Stimulated activated naive CD4-positive, alpha-beta T cell (primary cell): Measurements from ENCODE around the gene CCIN.
"Not testable (repeated sequence)": the region's sequence is repeated elsewhere in the genome, so short reads cannot be mapped to it uniquely, and the experiment has no call there.

Experiments
- DNase-seq, 6 experiments: peaks; one replicate each; lab custom pipeline; 2025; lab: John Stamatoyannopoulos, UW

CCIN gene

GRCh38 chr9:36158917-36159316 is 10.3 kb upstream of the CCIN start:
- no peak for DNase-seq

DNA sequence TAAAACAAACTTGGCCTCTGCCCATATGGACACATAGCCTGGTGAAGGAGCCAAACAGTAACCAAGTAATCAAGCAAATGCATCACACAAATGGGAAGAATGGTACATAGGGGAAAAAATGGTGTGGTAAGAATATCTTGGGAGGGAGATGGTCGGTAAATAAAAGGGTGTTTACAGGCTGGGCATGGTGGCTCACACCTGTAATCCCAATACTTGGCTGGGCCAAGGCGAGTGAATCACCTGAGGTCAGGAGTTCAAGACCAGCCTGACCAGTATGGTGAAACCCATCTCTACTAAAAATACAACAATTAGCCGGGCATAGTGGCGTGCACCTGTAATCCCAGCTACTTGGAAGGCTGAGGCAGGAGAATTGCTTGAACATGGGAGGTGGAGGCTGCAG is 9.7 kb upstream of the CCIN start:
- DNase-seq: not testable (repeated sequence)

DNA sequence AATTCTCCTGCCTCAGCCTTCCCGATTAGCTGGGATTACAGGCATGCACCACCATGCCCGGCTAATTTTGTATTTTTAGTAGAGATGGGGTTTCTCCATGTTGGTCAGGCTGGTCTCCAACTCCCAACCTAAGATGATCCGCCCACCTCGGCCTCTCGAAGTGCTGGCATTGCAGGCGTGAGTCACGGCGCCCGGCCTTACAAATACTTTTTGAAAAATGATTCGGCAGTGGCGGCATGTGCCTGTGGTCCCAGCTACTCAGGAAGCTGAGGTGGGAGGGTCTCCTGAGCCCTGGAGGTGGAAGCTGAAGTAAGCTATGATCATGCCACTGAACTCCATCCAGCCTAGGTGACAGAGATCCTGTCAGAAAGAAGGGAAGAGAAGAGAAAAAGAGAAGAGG is 9.1 kb upstream of the CCIN start:
- DNase-seq: not testable (repeated sequence)

GRCh38 chr9:36161187-36161586 is 8.0 kb upstream of the CCIN start:
- no peak for DNase-seq

DNA sequence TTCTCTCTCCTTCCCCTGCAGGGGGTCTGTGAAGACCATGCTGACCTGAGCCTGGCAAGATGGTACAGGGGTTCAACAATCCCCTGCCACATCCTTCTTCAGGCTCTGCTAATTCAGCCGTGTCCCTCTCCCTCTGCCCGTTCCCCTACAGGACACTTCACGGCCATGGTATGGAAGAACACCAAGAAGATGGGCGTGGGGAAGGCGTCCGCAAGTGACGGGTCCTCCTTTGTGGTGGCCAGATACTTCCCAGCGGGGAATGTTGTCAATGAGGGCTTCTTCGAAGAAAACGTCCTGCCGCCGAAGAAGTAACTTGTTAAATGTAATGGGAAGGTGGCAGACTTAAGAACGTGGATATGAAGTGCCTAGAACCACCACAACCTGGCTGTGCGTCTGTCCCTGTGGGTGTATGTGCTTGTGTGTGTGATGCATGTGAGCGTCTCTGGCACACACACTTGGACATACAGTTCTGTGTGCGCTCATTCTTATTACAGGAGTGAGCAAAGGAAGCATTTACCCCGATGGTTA is 6.9 kb upstream of the CCIN start:
- DNase-seq: no peak

GRCh38 chr9:36163049-36163785 is 6.0 kb upstream of the CCIN start:
- DNase-seq: no peak

GRCh38 chr9:36163786-36164170 is 5.4 kb upstream of the CCIN start:
- DNase-seq: no peak

DNA sequence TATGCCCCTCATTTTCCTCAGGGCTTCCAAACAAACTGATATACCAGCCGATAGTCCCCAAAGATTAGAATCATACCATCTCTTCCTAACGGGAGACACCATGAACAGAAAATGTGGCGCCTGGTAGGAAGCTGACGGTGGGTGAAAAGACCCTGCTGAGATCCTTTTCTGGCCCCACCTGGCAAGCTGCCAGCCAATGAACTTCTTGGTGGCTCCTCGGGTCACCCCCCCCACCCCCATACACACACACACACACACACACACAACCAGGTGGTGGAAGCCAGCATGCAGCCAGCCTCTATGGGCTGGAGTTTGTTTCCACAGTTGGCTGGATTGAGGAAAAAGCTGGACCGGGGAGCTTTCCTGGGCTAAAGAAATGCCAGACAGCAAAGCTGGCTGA is 4.8 kb upstream of the CCIN start:
- no peak for DNase-seq

DNA sequence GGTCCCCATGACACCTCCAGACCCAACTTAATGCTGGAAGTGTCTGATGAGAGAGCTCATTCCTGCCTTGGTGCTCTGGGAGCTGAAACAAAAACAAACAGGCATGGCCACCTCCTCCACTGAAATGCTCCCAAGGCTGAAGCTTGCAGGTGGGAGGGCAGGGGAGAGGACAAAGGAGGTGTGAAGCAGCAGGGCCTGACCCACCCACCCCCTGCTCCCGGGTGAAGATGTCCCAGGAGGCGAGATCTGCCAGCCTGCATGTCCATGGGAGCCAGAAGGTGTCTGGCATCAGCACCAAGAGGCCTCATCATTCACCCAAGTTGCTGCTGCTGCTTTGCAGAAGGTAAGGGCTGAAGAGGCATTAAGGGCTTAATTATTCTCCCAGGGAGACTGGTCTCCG is 4.2 kb upstream of the CCIN start:
- no peak for DNase-seq

DNA sequence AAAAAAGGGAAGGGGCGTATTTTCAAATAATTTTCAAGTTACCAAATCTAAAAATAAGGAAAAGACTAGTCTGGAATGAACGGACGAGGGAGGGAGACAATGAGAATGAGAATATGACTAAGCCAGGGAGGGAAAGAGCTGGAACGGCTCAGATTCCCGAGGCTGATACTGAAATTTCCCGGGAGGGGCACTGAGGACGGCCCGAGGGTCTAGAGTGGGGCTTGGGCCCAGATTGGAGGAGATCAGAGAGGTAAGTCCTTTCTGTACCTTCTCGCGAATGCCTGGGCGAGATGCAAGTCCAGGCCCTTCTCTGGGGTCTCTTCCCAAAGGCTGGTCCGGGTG is 3.4 kb upstream of the CCIN start:
- no peak for DNase-seq

GRCh38 chr9:36166168-36166927 is 2.8 kb upstream of the CCIN start:
- DNase-seq: peak; percentile 47 to 83 (median 74)

- DNase-seq: no peak
Observed at GRCh38 chr9:36169708-36170107, 520 bp downstream of the CCIN start.

- no peak for DNase-seq
Observed at GRCh38 chr9:36170531-36170930, 1.3 kb downstream of the CCIN start.

- no peak for DNase-seq
Observed at GRCh38 chr9:36173861-36174260, 4.7 kb downstream of the CCIN start.

- DNase-seq: no peak
Observed at GRCh38 chr9:36174271-36174670, 5.1 kb downstream of the CCIN start.

DNA sequence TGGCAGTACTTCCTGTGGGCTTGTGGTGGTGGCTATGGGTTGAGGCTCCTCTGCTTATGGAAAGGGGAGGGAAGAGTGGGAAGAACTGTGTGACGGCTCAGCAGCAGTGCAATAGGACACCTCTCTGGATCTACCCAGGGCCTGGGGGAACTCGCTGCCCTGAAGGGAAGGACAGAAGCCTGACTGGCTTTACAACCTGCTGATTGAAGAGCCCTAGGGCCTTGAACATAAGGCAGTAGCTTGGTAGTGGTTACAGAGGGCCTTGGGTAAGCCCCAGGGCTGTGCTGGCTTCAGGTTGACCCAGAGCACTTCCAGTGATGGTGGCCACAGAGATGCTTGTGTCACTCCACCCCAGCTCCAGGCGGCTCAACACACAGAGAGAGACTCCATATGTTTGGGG is 5.5 kb downstream of the CCIN start:
- DNase-seq: no peak

DNA sequence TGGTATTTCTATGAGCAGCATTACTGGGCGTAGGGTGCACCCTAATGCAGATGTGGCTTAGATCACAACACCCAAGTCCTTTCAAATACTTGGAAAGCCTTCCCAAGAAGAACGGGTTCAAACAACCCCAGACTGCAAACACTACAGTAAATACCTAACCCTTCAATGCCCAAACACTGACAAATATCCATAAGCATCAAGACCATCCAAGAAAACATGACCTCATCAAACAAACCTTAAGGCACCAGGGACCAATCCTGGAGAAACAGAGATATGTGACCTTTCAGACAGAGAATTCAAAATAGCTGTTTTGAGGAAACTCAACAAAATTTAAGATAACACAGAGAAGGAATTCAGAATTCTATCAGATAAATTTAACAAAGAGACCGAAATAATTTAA is 6.0 kb downstream of the CCIN start:
- not testable (repeated sequence) for DNase-seq

DNA sequence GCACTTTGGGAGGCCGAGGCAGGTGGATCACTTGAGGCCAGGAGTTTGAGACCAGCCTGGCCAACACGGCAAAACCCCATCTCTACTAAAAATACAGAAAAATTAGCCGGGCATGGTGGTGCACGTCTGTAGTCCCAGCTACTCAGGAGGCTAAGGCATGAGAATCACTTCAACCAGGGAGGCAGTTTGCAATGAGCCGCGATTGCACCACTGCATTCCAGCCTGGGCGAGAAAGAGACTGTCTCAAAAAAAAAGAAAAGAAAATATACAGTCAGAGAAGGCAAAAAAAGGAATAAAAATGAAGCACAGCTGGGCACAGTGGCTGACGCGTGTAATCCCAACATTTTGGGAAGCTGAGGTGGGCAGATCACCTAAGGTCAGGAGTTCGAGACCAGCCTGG is 7.3 kb downstream of the CCIN start:
- not testable (repeated sequence) for DNase-seq

DNA sequence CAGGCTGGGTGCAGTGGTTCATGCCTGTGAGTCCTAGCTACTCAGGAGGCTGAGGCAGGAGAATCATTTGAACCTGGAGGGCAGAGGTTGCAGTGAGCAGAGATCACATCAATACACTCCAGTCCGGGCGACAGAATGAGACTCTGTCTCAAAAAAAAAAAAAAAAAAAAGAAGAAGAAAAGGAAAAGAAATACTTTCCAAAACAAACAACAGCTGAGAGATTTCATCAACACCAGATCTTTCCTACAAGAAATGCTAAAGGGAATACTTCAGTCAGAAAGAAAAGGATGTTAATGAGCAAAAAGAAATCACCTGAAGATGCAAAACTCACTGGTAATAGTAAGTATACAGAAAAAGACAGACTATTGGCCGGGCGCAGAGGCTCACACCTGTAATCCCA is 8.4 kb downstream of the CCIN start:
- no peak for DNase-seq

DNA sequence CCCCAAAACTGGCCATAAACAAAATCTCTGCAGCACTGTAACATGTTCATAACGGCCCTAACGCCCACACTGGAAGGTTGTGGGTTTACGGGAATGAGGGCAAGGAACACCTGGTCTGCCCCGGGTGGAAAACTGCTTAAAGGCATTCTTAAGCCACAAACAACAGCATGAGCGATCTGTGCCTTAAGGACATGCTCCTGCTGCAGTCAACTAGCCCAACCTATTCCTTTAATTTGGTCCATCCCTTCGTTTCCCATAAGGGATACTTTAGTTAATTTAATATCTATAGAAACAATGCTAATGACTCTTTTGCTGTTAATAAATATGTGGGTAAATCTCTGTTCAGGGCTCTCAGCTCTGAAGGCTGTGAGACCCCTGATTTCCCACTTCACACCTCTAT is 11.1 kb downstream of the CCIN start:
- DNase-seq: not testable (repeated sequence)

GRCh38 chr9:36187414-36187813 is 18.2 kb downstream of the CCIN start:
- DNase-seq: no peak

DNA sequence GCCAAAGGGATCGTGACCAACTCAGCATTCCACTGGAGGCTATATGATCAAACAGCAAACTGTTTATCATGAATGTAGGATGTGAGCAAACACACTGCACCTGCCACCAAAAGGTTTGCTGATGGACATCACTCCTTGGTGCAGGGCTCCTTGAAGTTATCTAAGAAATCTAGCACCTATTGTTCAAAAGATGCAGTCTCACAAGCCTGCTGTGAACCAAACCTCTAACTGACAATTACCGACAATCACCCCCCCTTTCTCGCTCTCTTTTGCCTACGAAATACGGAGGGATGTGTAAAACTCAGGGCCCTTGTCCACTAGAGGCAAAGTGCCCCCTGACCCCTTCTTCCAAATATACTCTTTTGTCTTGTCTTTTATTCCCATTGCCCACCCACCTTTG is 19.0 kb downstream of the CCIN start:
- DNase-seq: no peak

DNA sequence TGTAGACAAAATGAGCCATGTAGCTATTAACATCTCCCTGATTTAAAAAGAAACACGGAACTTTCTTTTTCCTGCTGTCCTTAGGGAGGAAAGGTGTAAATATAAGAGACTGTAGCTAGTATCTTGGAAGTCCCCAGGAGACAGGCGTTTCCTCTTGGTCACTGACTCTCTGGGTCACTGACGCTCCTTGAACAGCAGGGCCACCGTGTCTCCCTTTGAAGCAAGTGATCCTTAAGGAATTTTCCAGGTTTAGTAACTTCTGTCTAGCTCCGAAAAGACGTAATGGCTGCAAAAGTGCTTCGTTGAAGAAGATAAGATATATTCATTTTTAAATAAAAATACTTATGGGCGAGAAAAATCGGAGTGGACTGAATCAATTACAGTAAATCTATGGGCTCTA is 20.8 kb downstream of the CCIN start:
- no peak for DNase-seq
